ENCODE data around the gene SLC7A14.

- TF ChIP-seq CTCF (IDR thresholded peaks at IDR 0.05; ENCODE audit: low read depth, low read length), result no peak
- TF ChIP-seq MAX (IDR thresholded peaks at IDR 0.05; ENCODE audit: low read depth, low read length), result no peak
- TF ChIP-seq POLR2A (IDR thresholded peaks at IDR 0.05; ENCODE audit: extremely low read depth, insufficient read length), result no peak
Observed at GRCh38 chr3:170522201-170522600, 63.7 kb downstream of the SLC7A14 start.

All from NB4 (cell line).